ENCODE data around the gene THRAP3. TPM values are rescaled to one million over a fixed set of nuclear protein-coding genes. Genes with fewer than 3 reads are reported as not detected.

Gene THRAP3
- total RNA-seq, 1 donor from 2014 or later: 119 TPM

GRCh38 chr1:36329817-36330216 is 105.6 kb downstream of the THRAP3 start:
- Mint-ChIP-seq H3K27ac (ENCODE audit: unreplicated experiment) (no peak overlapping the region), H3K9me3 (ENCODE audit: unreplicated experiment) (peaks cover 3% of the 10 kb centered on the region), H3K27me3 (ENCODE audit: unreplicated experiment) (peaks cover 16% of the 10 kb centered on the region), H3K4me1 (ENCODE audit: low read depth, unreplicated experiment) (peaks cover 3% of the 10 kb centered on the region), H3K36me3 (ENCODE audit: unreplicated experiment) (peaks cover 10% of the 10 kb centered on the region), H3K4me3 (ENCODE audit: unreplicated experiment) (no peak overlapping the region)
- no peak for TF ChIP-seq CTCF (IDR thresholded peaks at IDR 0.05; ENCODE audit: partially characterized antibody, unreplicated experiment)
- DNase-seq: no peak

GRCh38 chr1:36330940-36331339 is 106.7 kb downstream of the THRAP3 start:
- Mint-ChIP-seq H3K4me3 (ENCODE audit: unreplicated experiment) (no peak overlapping the region), H3K27ac (ENCODE audit: unreplicated experiment) (no peak overlapping the region), H3K36me3 (ENCODE audit: unreplicated experiment) (peaks cover 10% of the 10 kb centered on the region), H3K9me3 (ENCODE audit: unreplicated experiment) (peaks cover 3% of the 10 kb centered on the region), H3K27me3 (ENCODE audit: unreplicated experiment) (peaks cover 12% of the 10 kb centered on the region), H3K4me1 (ENCODE audit: low read depth, unreplicated experiment) (peaks cover 3% of the 10 kb centered on the region)
- no peak for DNase-seq
- TF ChIP-seq CTCF (IDR thresholded peaks at IDR 0.05; ENCODE audit: partially characterized antibody, unreplicated experiment): no peak

- no peaks in the 10 kb centered on the region for H3K36me3 Mint-ChIP-seq (ENCODE audit: unreplicated experiment)
- no peak overlapping the region for H3K4me3 Mint-ChIP-seq (ENCODE audit: unreplicated experiment)
- DNase-seq: no peak
- no peaks in the 10 kb centered on the region for H3K4me1 Mint-ChIP-seq (ENCODE audit: low read depth, unreplicated experiment)
- no peak overlapping the region for H3K27ac Mint-ChIP-seq (ENCODE audit: unreplicated experiment)
- TF ChIP-seq CTCF (IDR thresholded peaks at IDR 0.05; ENCODE audit: partially characterized antibody, unreplicated experiment): no peak
- no peaks in the 10 kb centered on the region for H3K9me3 Mint-ChIP-seq (ENCODE audit: unreplicated experiment)
- peaks cover 9% of the 10 kb centered on the region for H3K27me3 Mint-ChIP-seq (ENCODE audit: unreplicated experiment)
These were observed 113.6 kb downstream of the THRAP3 start for GRCh38 chr1:36337830-36338229.

- Mint-ChIP-seq H3K4me3 (ENCODE audit: unreplicated experiment) (no peak overlapping the region), H3K27me3 (ENCODE audit: unreplicated experiment) (peaks cover 9% of the 10 kb centered on the region), H3K9me3 (ENCODE audit: unreplicated experiment) (peaks cover under 1% of the 10 kb centered on the region), H3K27ac (ENCODE audit: unreplicated experiment) (no peak overlapping the region), H3K36me3 (ENCODE audit: unreplicated experiment) (no peaks in the 10 kb centered on the region), H3K4me1 (ENCODE audit: low read depth, unreplicated experiment) (no peaks in the 10 kb centered on the region)
- peak; percentile 43 for DNase-seq
- no peak for TF ChIP-seq CTCF (IDR thresholded peaks at IDR 0.05; ENCODE audit: partially characterized antibody, unreplicated experiment)
These were observed 115.0 kb downstream of the THRAP3 start for GRCh38 chr1:36339215-36339614.

GRCh38 chr1:36339615-36340014 is 115.4 kb downstream of the THRAP3 start:
- DNase-seq: no peak
- peaks cover 4% of the 10 kb centered on the region for H3K4me1 Mint-ChIP-seq (ENCODE audit: low read depth, unreplicated experiment)
- H3K27me3 Mint-ChIP-seq (ENCODE audit: unreplicated experiment): peaks cover 10% of the 10 kb centered on the region
- no peak for TF ChIP-seq CTCF (IDR thresholded peaks at IDR 0.05; ENCODE audit: partially characterized antibody, unreplicated experiment)
- no peaks in the 10 kb centered on the region for H3K36me3 Mint-ChIP-seq (ENCODE audit: unreplicated experiment)
- H3K4me3 Mint-ChIP-seq (ENCODE audit: unreplicated experiment): no peak overlapping the region
- no peak overlapping the region for H3K27ac Mint-ChIP-seq (ENCODE audit: unreplicated experiment)
- H3K9me3 Mint-ChIP-seq (ENCODE audit: unreplicated experiment): peaks cover 4% of the 10 kb centered on the region

Data from glutamatergic neuron (in vitro differentiated cells).